ENCODE measurements around the gene ECHDC3. TPM values are rescaled to one million over a fixed set of nuclear protein-coding genes. Genes with fewer than 3 reads are reported as not detected.

The ECHDC3 gene
- total RNA-seq, 1 experiment from 2014 or later: 4.4 TPM

DNA sequence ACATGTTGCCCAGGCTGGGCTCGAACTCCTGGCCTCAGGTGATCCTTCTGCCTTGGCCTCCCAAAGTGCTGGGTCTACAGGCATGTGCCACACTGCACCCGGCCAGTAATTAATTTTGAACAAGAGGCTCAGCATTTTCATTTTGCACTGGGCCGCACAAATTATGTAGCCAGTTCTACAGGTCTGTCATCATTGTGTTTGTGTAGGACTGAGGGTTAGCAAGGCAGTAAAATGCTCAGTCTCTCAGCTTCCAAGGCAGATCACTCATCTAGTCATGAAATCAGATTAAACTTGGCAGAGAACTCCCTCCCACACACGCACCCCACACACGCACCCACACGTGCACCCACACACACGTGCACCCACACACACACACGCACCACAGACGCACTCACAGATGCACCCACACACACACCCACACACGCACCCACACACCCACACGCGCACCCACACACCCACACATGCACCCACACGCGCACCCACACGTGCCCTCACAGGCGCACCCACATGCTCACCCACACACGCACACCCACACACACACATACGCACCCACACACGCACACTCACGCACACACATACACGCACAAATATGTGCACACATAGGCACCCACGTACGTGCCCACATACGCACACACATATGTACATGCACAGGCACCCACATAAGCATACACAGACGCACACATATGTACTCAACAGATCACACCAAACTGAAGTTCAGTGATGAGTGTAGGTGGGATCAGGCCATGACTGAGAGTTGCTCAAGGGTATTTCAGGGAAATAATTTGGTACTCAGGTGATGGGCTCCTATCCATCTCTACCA, 53.1 kb downstream of the ECHDC3 start:
- no peak for DNase-seq (ENCODE audit: low read depth, low spot score)
- in situ Hi-C loops (cut with HindIII; ENCODE audit: low pct_unique_long_range_greater_than_20kb, low sequenced_read_pairs): no loop called here

DNA sequence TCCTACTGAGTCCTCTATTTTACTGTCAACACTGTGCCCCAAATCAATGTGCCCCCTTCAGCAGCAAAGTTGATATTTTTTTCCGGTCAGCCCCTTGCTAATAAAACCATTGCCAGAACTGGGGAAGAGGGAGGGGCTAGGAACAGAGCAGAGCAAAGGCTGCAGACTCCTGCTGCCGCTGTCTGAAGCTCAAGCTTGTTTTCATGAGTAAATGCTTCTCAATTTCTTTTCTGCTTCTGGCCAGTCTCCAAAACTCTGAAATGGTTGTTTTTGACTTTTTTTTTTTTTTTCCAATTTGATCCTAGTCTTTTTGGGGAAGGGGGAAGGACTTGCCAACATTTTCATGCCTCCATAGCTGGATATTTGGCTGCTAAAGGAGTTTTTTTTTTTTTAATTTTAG, 54.3 kb downstream of the ECHDC3 start:
- no peak for DNase-seq (ENCODE audit: low read depth, low spot score)
- in situ Hi-C loops (cut with HindIII; ENCODE audit: low pct_unique_long_range_greater_than_20kb, low sequenced_read_pairs): no loop called here

DNA sequence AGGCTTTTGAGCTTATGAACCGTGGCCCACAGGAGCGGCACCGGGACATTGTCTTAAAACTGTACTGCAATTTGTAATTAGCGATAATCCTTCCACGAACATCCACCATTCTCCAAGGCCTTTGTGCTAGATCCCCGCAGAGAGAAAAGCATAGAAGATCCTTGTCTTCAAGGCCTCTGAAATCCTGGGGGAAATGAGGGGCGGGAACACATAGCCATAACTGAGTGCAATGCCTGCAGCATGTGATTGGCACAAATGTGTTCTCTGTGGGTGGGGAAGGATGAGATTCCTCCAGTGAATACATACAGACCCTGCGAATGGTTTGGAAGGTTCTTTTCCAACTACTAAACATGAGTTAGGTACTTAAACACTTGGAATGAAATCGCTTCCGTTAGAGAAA, 55.1 kb downstream of the ECHDC3 start:
- DNase-seq (ENCODE audit: low read depth, low spot score): no peak
- in situ Hi-C loops (cut with HindIII; ENCODE audit: low pct_unique_long_range_greater_than_20kb, low sequenced_read_pairs): no loop called here

DNA sequence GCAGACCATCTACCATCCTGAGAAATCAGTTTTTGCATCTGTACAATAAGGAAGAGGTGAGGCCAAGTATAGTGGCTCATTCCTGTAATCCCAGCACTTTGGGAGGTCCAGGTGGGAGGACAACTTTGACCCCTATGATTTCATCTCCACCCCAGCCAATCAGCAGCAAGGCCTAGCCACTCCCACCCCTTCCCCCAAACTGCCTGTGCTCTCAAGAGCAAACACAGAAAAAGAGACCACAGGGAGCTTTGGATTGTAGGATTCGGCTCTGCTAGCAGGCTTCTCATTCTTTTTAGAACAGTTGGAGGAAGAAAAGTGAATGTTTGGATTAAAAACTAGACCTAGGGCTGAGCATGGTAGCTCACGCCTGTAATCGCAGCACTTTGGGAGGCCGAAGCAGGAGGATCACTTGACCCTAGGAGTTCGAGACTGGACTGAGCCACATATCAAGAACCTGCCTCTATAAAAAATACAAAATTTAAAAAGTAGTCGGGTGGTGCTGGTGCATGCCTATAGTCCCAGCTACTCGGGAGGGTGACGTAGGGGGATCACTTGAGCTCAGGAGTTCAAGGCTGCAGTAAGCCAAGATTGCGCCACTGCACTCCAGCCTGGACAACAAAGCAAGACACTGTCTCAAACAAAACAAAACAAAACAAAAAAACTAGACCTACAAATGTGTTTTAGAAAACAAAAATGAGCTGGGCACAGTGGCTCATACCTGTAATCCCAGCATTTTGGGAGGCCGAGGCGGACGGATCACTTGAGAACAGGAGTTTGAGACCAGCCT, 55.9 kb downstream of the ECHDC3 start:
- in situ Hi-C loops (cut with HindIII; ENCODE audit: low pct_unique_long_range_greater_than_20kb, low sequenced_read_pairs): no loop called here
- DNase-seq (ENCODE audit: low read depth, low spot score): no peak

DNA sequence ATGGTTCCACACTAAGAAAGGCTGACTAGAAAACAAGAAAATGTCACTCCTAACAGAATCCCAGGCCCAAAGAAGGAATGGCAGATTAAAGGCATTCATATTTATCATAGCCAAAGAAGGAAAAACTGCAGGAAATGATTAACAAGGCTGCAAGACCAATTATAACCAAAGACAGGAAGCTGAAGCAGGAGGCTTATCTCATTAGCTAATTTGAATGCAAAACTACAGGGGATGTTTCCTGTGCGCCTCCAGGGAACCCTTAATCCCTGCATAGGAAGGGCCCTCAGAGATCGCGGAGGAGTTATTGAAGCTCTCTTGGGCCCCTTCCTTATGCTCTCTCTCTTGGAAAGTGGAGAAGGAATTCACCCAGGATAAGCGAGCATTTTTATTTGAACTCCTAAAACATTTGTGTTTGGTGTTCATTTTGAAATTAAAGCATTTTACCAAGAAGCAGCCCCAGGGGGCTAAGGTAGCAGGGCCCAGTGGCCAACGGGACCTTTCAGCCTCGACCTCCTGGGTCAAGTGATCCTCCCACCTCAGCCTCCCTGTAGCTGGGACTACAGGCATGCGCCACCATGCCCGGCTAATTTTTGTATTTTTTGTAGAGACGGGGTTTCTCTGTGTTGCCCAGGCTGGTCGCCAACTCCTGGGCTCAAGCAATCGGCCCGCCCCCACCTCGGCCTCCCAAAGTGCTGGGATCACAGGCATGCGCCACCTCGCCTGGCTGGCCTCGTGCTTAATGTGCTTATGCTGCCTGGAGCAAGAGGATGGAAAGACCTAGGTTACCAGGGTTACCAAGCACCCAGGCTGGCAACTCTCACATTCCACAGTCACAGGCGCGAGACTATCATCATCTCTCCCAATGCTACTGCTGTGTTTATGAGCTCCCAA, 56.9 kb downstream of the ECHDC3 start:
- in situ Hi-C loops (cut with HindIII; ENCODE audit: low pct_unique_long_range_greater_than_20kb, low sequenced_read_pairs): no loop called here
- no peak for DNase-seq (ENCODE audit: low read depth, low spot score)

DNA sequence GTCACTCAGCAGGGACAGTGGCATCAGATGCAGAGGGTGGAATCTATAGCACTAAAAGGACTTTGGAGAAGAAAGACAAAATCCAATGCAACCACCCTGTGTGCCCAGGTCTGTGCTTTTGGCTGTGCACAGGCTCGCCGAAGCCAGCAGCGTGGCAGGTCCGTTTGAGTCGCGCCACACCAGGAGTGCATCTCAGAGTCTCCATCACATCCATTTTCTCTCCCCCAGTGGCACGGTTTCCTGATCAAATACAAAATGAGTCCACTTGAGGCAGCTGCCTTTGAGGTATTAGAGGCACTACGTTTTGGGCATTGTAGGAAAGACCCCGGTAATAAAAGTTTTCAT, 57.5 kb downstream of the ECHDC3 start:
- DNase-seq (ENCODE audit: low read depth, low spot score): no peak
- in situ Hi-C loops (cut with HindIII; ENCODE audit: low pct_unique_long_range_greater_than_20kb, low sequenced_read_pairs): no loop called here

DNA sequence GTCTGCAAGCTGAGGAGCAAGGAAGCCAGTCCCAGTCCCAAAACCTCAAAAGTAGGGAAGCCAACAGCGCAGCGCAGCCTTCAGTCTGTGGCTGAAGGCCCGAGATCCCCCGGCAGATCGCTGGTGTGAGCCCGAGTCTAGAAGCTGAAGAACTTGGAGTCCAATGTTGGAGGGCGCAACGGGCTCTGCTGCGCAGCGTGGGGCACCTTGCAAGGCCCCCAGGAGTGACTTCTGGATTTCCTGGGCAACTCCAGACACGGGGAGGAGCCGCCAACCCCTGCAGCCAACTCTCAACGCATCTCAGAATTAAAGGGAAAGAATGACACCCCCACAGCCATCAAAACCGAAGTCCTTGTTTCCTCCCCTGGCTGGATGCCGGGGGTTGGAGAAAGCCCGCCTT, 62.2 kb downstream of the ECHDC3 start:
- in situ Hi-C loops (cut with HindIII; ENCODE audit: low pct_unique_long_range_greater_than_20kb, low sequenced_read_pairs): no loop called here
- DNase-seq (ENCODE audit: low read depth, low spot score): no peak

DNA sequence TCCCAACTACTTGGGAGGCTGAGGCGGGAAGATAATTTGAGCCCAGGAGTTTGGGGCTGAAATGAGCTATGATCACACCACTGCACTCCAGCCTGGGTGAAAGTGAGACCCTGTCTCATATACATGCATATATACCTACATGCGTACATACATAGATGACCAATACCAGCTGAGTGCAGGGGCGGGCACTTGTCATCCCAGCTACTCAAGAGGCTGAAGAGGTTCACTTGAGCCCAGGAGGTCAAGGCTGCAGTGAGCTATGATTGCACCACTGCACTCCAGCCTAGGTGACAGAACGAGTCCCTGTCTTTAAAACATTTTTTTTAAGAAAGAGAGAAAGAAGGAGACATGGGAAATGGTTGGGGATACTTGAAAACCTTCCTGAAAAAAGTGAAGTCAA, 63.6 kb downstream of the ECHDC3 start:
- DNase-seq (ENCODE audit: low read depth, low spot score): no peak
- in situ Hi-C loops (cut with HindIII; ENCODE audit: low pct_unique_long_range_greater_than_20kb, low sequenced_read_pairs): no loop called here

DNA sequence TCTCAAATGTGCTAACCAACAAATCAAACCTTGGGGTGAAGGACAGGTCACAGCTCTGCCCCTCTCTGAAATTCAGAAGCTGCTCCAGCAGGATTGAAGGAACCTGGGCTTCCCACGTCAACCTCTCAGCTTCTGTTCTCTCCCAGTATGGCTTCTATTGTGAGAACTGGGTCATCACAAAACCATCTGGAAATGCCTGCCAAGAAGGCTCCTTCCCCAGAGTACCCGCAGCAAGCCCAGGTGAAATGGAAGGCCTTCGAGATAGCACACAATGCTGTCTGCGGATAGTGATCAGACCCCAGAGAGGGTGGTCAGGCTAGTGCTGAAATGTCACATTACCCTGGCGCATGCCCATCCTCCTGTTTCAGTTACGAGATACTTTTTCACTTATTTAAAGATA, 64.5 kb downstream of the ECHDC3 start:
- DNase-seq (ENCODE audit: low read depth, low spot score): no peak
- in situ Hi-C loops (cut with HindIII; ENCODE audit: low pct_unique_long_range_greater_than_20kb, low sequenced_read_pairs): no loop called here

DNA sequence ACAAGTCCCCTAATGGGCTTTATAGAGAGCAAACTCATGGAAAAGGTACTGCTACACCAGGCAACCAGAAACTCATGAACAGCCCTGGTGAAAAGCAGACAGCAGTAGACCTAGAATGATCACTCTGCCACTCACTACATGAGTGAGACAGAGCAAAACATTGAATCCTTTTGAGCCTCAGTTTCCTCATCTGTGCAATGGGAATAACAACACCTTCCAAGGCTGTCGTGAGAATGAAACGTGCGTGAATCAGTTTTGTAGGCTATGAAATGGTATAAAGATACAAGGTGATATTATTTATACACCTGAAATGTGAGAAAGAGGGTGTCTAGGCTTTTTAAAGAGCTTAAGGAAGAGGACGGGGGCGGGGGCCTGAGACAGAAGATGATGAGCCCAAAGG, 66.6 kb downstream of the ECHDC3 start:
- DNase-seq (ENCODE audit: low read depth, low spot score): no peak
- in situ Hi-C loops (cut with HindIII; ENCODE audit: low pct_unique_long_range_greater_than_20kb, low sequenced_read_pairs): no loop called here

DNA sequence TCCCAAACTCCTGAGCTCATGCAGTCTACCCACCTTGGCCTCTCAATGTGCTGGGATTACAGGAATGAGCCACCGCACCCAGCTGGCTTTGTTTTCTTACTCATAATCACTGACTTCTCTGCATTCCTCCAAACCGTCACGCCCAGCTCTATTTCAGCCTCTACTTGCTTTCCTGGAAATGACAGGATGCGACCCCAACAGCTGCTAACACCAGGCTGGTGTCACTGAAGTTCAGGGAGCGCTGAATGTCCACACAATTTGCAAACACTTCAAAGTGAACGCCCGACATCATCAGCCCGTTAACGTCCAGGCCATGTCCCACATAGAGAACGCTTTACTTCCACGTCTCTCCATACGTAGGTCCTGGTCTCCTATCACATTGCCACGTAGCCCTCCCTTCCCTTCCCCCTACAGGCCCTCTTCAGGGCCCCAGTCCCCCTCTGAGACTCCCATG, 68.2 kb downstream of the ECHDC3 start:
- no peak for DNase-seq (ENCODE audit: low read depth, low spot score)
- in situ Hi-C loops (cut with HindIII; ENCODE audit: low pct_unique_long_range_greater_than_20kb, low sequenced_read_pairs): no loop called here

DNA sequence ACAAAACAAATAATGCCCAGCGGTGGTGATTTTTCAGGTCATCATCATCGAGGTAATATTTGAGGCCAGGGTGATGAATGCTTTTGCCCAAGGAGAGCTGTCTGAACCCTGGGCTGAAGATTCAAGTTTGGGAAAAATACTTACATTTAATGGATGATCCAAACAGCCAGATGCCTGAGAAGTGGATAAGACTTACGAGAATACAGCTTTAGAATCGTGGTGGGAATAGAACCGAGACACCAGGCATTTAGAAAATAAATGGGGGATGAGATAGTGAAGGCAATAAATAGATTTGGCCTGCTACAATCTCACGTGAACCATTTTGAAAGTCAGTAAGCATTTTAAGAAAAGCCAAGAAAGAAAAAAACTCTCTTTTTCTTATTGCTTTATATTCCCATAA, 68.8 kb downstream of the ECHDC3 start:
- in situ Hi-C loops (cut with HindIII; ENCODE audit: low pct_unique_long_range_greater_than_20kb, low sequenced_read_pairs): no loop called here
- no peak for DNase-seq (ENCODE audit: low read depth, low spot score)

DNA sequence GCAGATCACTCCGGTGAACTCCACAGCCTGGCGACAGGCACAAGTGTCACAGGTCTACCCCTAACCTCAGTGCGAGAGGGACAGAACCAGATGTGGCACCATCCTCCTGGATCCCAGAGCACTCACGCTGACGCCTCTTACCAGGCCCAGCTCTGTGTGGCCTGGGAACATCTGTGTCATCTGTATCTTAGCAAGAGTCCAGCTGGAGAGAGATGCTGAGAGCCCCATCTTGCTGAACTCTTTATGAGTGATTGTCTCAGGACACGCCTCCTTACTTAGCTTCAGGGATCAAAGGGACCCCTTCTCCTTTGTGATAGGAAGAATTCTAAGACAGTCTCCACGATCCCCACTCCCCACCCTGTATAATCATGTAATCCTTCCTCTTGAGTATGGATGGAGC, 71.0 kb downstream of the ECHDC3 start:
- in situ Hi-C loops (cut with HindIII; ENCODE audit: low pct_unique_long_range_greater_than_20kb, low sequenced_read_pairs): no loop called here

More for the DNA sequence above, 71.0 kb downstream of the ECHDC3 start:
- DNase-seq (ENCODE audit: low read depth, low spot score): no peak

Other genes with a start within 250 kb of the ECHDC3 start
- 32.6 and 33.8 TPM in 2 replicates for gene USP6NL, start 130.7 kb upstream of the ECHDC3 start, total RNA-seq (2014; rRNA removed; shearing (Covaris generic))
- 4.4 and 5.9 TPM in 2 replicates for gene PROSER2, start 81.0 kb downstream of the ECHDC3 start, total RNA-seq (2014; rRNA removed; shearing (Covaris generic))